NCI-H82 treated with DMSO at 0.1 percent for 48 hours (cell line): ENCODE data around the gene SF3A1.
"Not testable (repeated sequence)": the region's sequence is repeated elsewhere in the genome, so short reads cannot be mapped to it uniquely, and the experiment has no call there.

ENCODE experiments used
- DNase-seq: peaks from one replicate; lab custom pipeline; 2025; ENCODE audit not compliant: unreplicated experiment; lab: John Stamatoyannopoulos, UW

The SF3A1 gene

GRCh38 chr22:30354644-30355043 lies 2.0 kb downstream of the SF3A1 start:
- DNase-seq: no peak

- no peak for DNase-seq
These were observed 5.5 kb downstream of the SF3A1 start for GRCh38 chr22:30351226-30351625.

GRCh38 chr22:30348809-30349208 lies 7.9 kb downstream of the SF3A1 start:
- DNase-seq: no peak

- no peak for DNase-seq
These were observed 8.3 kb downstream of the SF3A1 start for GRCh38 chr22:30348404-30348803.

- DNase-seq: no peak
These were observed 9.3 kb downstream of the SF3A1 start for GRCh38 chr22:30347255-30347892.

GRCh38 chr22:30344447-30345200 lies 12.1 kb downstream of the SF3A1 start:
- no peak for DNase-seq

- no peak for DNase-seq
These were observed 15.6 kb downstream of the SF3A1 start for GRCh38 chr22:30340911-30341685.

GRCh38 chr22:30338802-30339201 lies 17.9 kb downstream of the SF3A1 start:
- DNase-seq: no peak

- DNase-seq: not testable (repeated sequence)
These were observed 18.4 kb downstream of the SF3A1 start for GRCh38 chr22:30338341-30338740.

- no peak for DNase-seq
These were observed 19.3 kb downstream of the SF3A1 start for GRCh38 chr22:30337461-30337778.

GRCh38 chr22:30336752-30337460 lies 19.8 kb downstream of the SF3A1 start:
- no peak for DNase-seq

GRCh38 chr22:30335236-30335635 lies 21.5 kb downstream of the SF3A1 start:
- no peak for DNase-seq

GRCh38 chr22:30334646-30335045 lies 22.0 kb downstream of the SF3A1 start:
- no peak for DNase-seq

GRCh38 chr22:30333707-30334087 lies 23.0 kb downstream of the SF3A1 start:
- no peak for DNase-seq

GRCh38 chr22:30332994-30333706 lies 23.5 kb downstream of the SF3A1 start:
- no peak for DNase-seq

GRCh38 chr22:30332551-30332950 lies 24.1 kb downstream of the SF3A1 start:
- no peak for DNase-seq

GRCh38 chr22:30328466-30329049 lies 28.1 kb downstream of the SF3A1 start:
- DNase-seq: no peak

- DNase-seq: no peak
These were observed 28.8 kb downstream of the SF3A1 start for GRCh38 chr22:30327864-30328345.

- peak; percentile 77 for DNase-seq
These were observed 29.9 kb downstream of the SF3A1 start, which contains the start of gene TBC1D10A for GRCh38 chr22:30326706-30327362. TBC1D10A (minus strand) TSS chr22:30326941; CDS start chr22:30326881, 60 bp downstream.

- DNase-seq: peak; percentile 2
These were observed 30.4 kb downstream of the SF3A1 start for GRCh38 chr22:30326255-30326705.
